GM19395 (cell line): ENCODE results near the gene LPCAT2.

Source experiments
- ATAC-seq: cut with Tn5 transposase; IDR thresholded peaks from one replicate; pipeline ENCODE4 v1.9.1; 2021; ENCODE audit warnings: mild to moderate bottlenecking, moderate library complexity; ENCODE audit not compliant: unreplicated experiment

The LPCAT2 gene

GRCh38 chr16:55480228-55480655 is 28.6 kb upstream of the LPCAT2 start:
- ATAC-seq, result no peak

- no peak for ATAC-seq
Measured at GRCh38 chr16:55481023-55481422, 27.8 kb upstream of the LPCAT2 start.

- ATAC-seq, result no peak
Measured at GRCh38 chr16:55482056-55482455, 26.8 kb upstream of the LPCAT2 start.

GRCh38 chr16:55487048-55487803 is 21.6 kb upstream of the LPCAT2 start:
- no peak for ATAC-seq

- ATAC-seq, result no peak
Measured at GRCh38 chr16:55488306-55488705, 20.6 kb upstream of the LPCAT2 start.

- ATAC-seq, result no peak
Measured at GRCh38 chr16:55489119-55489955, 19.5 kb upstream of the LPCAT2 start.

GRCh38 chr16:55489956-55490265 is 19.0 kb upstream of the LPCAT2 start:
- ATAC-seq, result no peak

GRCh38 chr16:55490301-55490700 is 18.6 kb upstream of the LPCAT2 start:
- no peak for ATAC-seq

GRCh38 chr16:55491691-55492090 is 17.2 kb upstream of the LPCAT2 start:
- ATAC-seq, result no peak

GRCh38 chr16:55492756-55493380 is 16.0 kb upstream of the LPCAT2 start:
- no peak for ATAC-seq

GRCh38 chr16:55494994-55495421 is 13.9 kb upstream of the LPCAT2 start:
- no peak for ATAC-seq

- ATAC-seq, result no peak
Measured at GRCh38 chr16:55495616-55496289, 13.1 kb upstream of the LPCAT2 start.

GRCh38 chr16:55496509-55497145 is 12.2 kb upstream of the LPCAT2 start:
- ATAC-seq, result no peak

GRCh38 chr16:55497558-55497957 is 11.3 kb upstream of the LPCAT2 start:
- ATAC-seq, result no peak

GRCh38 chr16:55498101-55498500 is 10.8 kb upstream of the LPCAT2 start:
- ATAC-seq, result no peak

GRCh38 chr16:55499281-55499680 is 9.6 kb upstream of the LPCAT2 start:
- no peak for ATAC-seq

GRCh38 chr16:55499951-55500529 is 8.8 kb upstream of the LPCAT2 start:
- no peak for ATAC-seq

- no peak for ATAC-seq
Measured at GRCh38 chr16:55500530-55501011, 8.3 kb upstream of the LPCAT2 start.

- ATAC-seq, result no peak
Measured at GRCh38 chr16:55501549-55502322, 7.1 kb upstream of the LPCAT2 start.
